Measurements from ENCODE around the gene MAP2K2.

- no peak for TF ChIP-seq CTCF (IDR thresholded peaks at IDR 0.05; ENCODE audit: low read depth, low read length)
- no peak for TF ChIP-seq MYC (IDR thresholded peaks at IDR 0.05; ENCODE audit: low read depth, low read length)
Measured at GRCh38 chr19:4138445-4138844, 14.5 kb upstream of the MAP2K2 start.

All from NB4 (cell line).